ENCODE measurements around the gene HOXB1. TPM values are rescaled to one million over a fixed set of nuclear protein-coding genes. Genes with fewer than 3 reads are reported as not detected.

The HOXB1 gene
- total RNA-seq, 1 experiment from 2014 or later: 4.5 TPM

- peak; percentile 74 for DNase-seq
- H3K4me3 ChIP-seq (ENCODE audit: insufficient read depth, low read depth, low read length): no peak overlapping the region
- H3K36me3 ChIP-seq (replicated peaks; ENCODE audit: control insufficient read depth, insufficient read depth, low read length): no peaks in the 10 kb centered on the region
- peaks cover 77% of the 10 kb centered on the region for H3K27me3 ChIP-seq (ENCODE audit: control insufficient read depth, insufficient read depth, low read length)
Measured at GRCh38 chr17:48529683-48530009, 1.2 kb downstream of the HOXB1 start.

GRCh38 chr17:48528936-48529682 is 1.7 kb downstream of the HOXB1 start:
- Histone ChIP-seq H3K4me3 (ENCODE audit: insufficient read depth, low read depth, low read length) (no peak overlapping the region), H3K27me3 (ENCODE audit: control insufficient read depth, insufficient read depth, low read length) (peaks cover 81% of the 10 kb centered on the region), H3K36me3 (replicated peaks; ENCODE audit: control insufficient read depth, insufficient read depth, low read length) (no peaks in the 10 kb centered on the region)
- DNase-seq: peak; percentile 59

- DNase-seq: peak; percentile 64
- Histone ChIP-seq H3K4me3 (ENCODE audit: insufficient read depth, low read depth, low read length) (no peak overlapping the region), H3K27me3 (ENCODE audit: control insufficient read depth, insufficient read depth, low read length) (peaks cover 88% of the 10 kb centered on the region), H3K36me3 (replicated peaks; ENCODE audit: control insufficient read depth, insufficient read depth, low read length) (no peaks in the 10 kb centered on the region)
Measured at GRCh38 chr17:48528153-48528935, 2.5 kb downstream of the HOXB1 start.

GRCh38 chr17:48527547-48527932 is 3.3 kb downstream of the HOXB1 start:
- peaks cover 93% of the 10 kb centered on the region for H3K27me3 ChIP-seq (ENCODE audit: control insufficient read depth, insufficient read depth, low read length)
- no peak for DNase-seq
- peak overlapping the region; percentile 14 for H3K4me3 ChIP-seq (ENCODE audit: insufficient read depth, low read depth, low read length)

GRCh38 chr17:48526608-48527546 is 3.9 kb downstream of the HOXB1 start:
- H3K36me3 ChIP-seq (replicated peaks; ENCODE audit: control insufficient read depth, insufficient read depth, low read length): no peaks in the 10 kb centered on the region
- DNase-seq: peak; percentile 91
- peaks cover 88% of the 10 kb centered on the region for H3K27me3 ChIP-seq (ENCODE audit: control insufficient read depth, insufficient read depth, low read length)
- H3K4me3 ChIP-seq (ENCODE audit: insufficient read depth, low read depth, low read length): peak overlapping the region; percentile 14

More at GRCh38 chr17:48527547-48527932, 3.3 kb downstream of the HOXB1 start:
- no peaks in the 10 kb centered on the region for H3K36me3 ChIP-seq (replicated peaks; ENCODE audit: control insufficient read depth, insufficient read depth, low read length)

- Histone ChIP-seq H3K4me3 (ENCODE audit: insufficient read depth, low read depth, low read length) (no peak overlapping the region), H3K27me3 (ENCODE audit: control insufficient read depth, insufficient read depth, low read length) (peaks cover 59% of the 10 kb centered on the region), H3K36me3 (replicated peaks; ENCODE audit: control insufficient read depth, insufficient read depth, low read length) (no peaks in the 10 kb centered on the region)
- DNase-seq: no peak
Measured at GRCh38 chr17:48523010-48523409, 7.8 kb downstream of the HOXB1 start.

- DNase-seq: peak; percentile 56
- H3K27me3 ChIP-seq (ENCODE audit: control insufficient read depth, insufficient read depth, low read length): peaks cover 51% of the 10 kb centered on the region
- H3K36me3 ChIP-seq (replicated peaks; ENCODE audit: control insufficient read depth, insufficient read depth, low read length): no peaks in the 10 kb centered on the region
- no peak overlapping the region for H3K4me3 ChIP-seq (ENCODE audit: insufficient read depth, low read depth, low read length)
Measured at GRCh38 chr17:48522031-48522653, 8.7 kb downstream of the HOXB1 start.

GRCh38 chr17:48520631-48521079 is 10.2 kb downstream of the HOXB1 start:
- H3K4me3 ChIP-seq (ENCODE audit: insufficient read depth, low read depth, low read length): no peak overlapping the region
- no peaks in the 10 kb centered on the region for H3K36me3 ChIP-seq (replicated peaks; ENCODE audit: control insufficient read depth, insufficient read depth, low read length)
- peaks cover 37% of the 10 kb centered on the region for H3K27me3 ChIP-seq (ENCODE audit: control insufficient read depth, insufficient read depth, low read length)
- peak; percentile 59 for DNase-seq

- no peak for DNase-seq
- Histone ChIP-seq H3K36me3 (replicated peaks; ENCODE audit: control insufficient read depth, insufficient read depth, low read length) (no peaks in the 10 kb centered on the region), H3K27me3 (ENCODE audit: control insufficient read depth, insufficient read depth, low read length) (peaks cover 29% of the 10 kb centered on the region; the same call in 1 of the 2 replicates), H3K4me3 (ENCODE audit: insufficient read depth, low read depth, low read length) (no peak overlapping the region)
Measured at GRCh38 chr17:48519427-48519826, 11.4 kb downstream of the HOXB1 start.

GRCh38 chr17:48517478-48517877 is 13.3 kb downstream of the HOXB1 start:
- DNase-seq: no peak
- Histone ChIP-seq H3K36me3 (replicated peaks; ENCODE audit: control insufficient read depth, insufficient read depth, low read length) (no peaks in the 10 kb centered on the region), H3K27me3 (ENCODE audit: control insufficient read depth, insufficient read depth, low read length) (peaks cover 13% of the 10 kb centered on the region; the same call in 1 of the 2 replicates), H3K4me3 (ENCODE audit: insufficient read depth, low read depth, low read length) (no peak overlapping the region)

- peaks cover 7% of the 10 kb centered on the region; the same call in 1 of the 2 replicates for H3K27me3 ChIP-seq (ENCODE audit: control insufficient read depth, insufficient read depth, low read length)
Measured at GRCh38 chr17:48515925-48516900, 14.6 kb downstream of the HOXB1 start.

GRCh38 chr17:48514477-48514876 is 16.3 kb downstream of the HOXB1 start:
- H3K27me3 ChIP-seq (ENCODE audit: control insufficient read depth, insufficient read depth, low read length): peaks cover 5% of the 10 kb centered on the region; the same call in 1 of the 2 replicates
- no peak for DNase-seq
- H3K4me3 ChIP-seq (ENCODE audit: insufficient read depth, low read depth, low read length): no peak overlapping the region
- H3K36me3 ChIP-seq (replicated peaks; ENCODE audit: control insufficient read depth, insufficient read depth, low read length): no peaks in the 10 kb centered on the region

More at GRCh38 chr17:48515925-48516900, 14.6 kb downstream of the HOXB1 start:
- Histone ChIP-seq H3K4me3 (ENCODE audit: insufficient read depth, low read depth, low read length) (no peak overlapping the region), H3K36me3 (replicated peaks; ENCODE audit: control insufficient read depth, insufficient read depth, low read length) (no peaks in the 10 kb centered on the region)
- peak; percentile 68 for DNase-seq
